Endothelial cell (in vitro differentiated cells): Measurements from ENCODE around the gene SLIT1. TPM values are rescaled to one million over a fixed set of nuclear protein-coding genes. Genes with fewer than 3 reads are reported as not detected.

ENCODE experiments used
- DNase-seq: peaks from one replicate; pipeline ENCODE4 v3.0.0; 2021; ENCODE audit warnings: low spot score
- H3K27ac Mint-ChIP-seq: one replicate; pipeline ENCODE4 v1.8.0; 2021; ENCODE audit warnings: mixed read lengths, inconsistent platforms; ENCODE audit not compliant: unreplicated experiment
- H3K27me3 Mint-ChIP-seq: one replicate; pipeline ENCODE4 v1.8.0; 2021; ENCODE audit warnings: mild to moderate bottlenecking, moderate library complexity, mixed read lengths, inconsistent platforms; ENCODE audit not compliant: unreplicated experiment
- H3K36me3 Mint-ChIP-seq: one replicate; pipeline ENCODE4 v1.8.0; 2021; ENCODE audit warnings: mild to moderate bottlenecking, low read depth, mixed read lengths, inconsistent platforms; ENCODE audit not compliant: unreplicated experiment
- H3K4me1 Mint-ChIP-seq: one replicate; pipeline ENCODE4 v1.8.0; 2021; ENCODE audit warnings: mild to moderate bottlenecking, mixed read lengths, inconsistent platforms; ENCODE audit not compliant: unreplicated experiment
- H3K4me3 Mint-ChIP-seq: one replicate; pipeline ENCODE4 v1.8.0; 2021; ENCODE audit warnings: mild to moderate bottlenecking, mixed read lengths, inconsistent platforms; ENCODE audit not compliant: unreplicated experiment
- H3K9me3 Mint-ChIP-seq: one replicate; pipeline ENCODE4 v1.8.0; 2021; ENCODE audit warnings: mixed read lengths, inconsistent platforms; ENCODE audit not compliant: unreplicated experiment
- long read RNA-seq: library from polyadenylated mRNA; unstranded; transcript quantifications from one replicate; pipeline ENCODE4 v2.0.0, GENCODE V29; 2020; ENCODE audit not compliant: unreplicated experiment
- total RNA-seq: library from RNA; stranded (reverse); fragmentation: NEBNext Ultra II Directional; extraction: Animal tissue kit (Norgen Biotek cat#: 25700); gene quantifications from one replicate; pipeline ENCODE4 v1.2.1, GENCODE V29; 2021; ENCODE audit not compliant: unreplicated experiment
- TF ChIP-seq, protein P1 (sequence below): fragments of 200-600 bp; sonication (generic); IDR thresholded peaks from one replicate; pipeline ENCODE4 v1.5.0; 2021; ENCODE audit warnings: antibody characterized with exemption; ENCODE audit not compliant: unreplicated experiment

SLIT1 gene
- 0.54 TPM for total RNA-seq
- long read RNA-seq, result 0 reads

DNA sequence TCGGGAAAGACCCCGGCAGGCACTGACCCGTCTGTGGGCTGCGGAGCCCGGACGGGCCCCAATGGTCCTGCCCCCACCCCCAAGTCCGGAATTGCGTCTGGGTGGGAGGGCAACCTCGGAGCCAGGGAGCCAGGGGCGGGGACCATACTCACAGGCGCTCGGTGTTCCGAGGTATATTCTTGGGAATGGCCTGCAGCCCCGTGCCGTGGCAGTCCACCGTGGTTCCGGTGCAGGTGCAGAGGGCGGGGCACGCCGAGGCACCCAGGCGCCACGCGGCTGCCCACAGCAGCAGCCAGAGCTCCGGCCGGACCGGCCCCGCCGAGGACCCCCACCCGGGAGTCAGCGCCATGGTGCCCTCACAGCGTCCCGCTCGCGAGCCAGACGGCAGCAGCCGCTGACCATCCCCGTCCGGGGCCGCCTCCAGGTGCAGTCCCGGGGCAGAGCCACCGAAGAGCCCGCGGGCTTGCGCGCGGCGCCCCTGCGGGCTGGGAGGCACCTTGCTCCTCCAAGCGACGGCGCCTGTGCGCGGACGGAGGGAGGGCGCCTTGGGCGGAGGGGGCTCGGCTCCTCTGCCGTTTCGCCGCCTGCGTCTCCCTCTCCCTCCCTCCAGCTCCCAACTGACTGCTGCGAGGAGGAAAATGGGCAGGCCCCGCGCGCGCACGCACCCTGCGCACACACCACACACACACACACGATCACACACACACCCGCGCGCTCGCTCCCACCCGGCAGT is at the start of gene SLIT1:
Gene SLIT1, minus strand, starts transcription at position 634 of the 733 bp plus-strand sequence. Its CDS starts 285 bp downstream, at position 349.
- H3K36me3 Mint-ChIP-seq, result no peaks in the 10 kb centered on the region
- H3K27me3 Mint-ChIP-seq, result peaks cover 21% of the 10 kb centered on the region
- no peaks in the 10 kb centered on the region for H3K9me3 Mint-ChIP-seq
- TF ChIP-seq, protein P1, sequence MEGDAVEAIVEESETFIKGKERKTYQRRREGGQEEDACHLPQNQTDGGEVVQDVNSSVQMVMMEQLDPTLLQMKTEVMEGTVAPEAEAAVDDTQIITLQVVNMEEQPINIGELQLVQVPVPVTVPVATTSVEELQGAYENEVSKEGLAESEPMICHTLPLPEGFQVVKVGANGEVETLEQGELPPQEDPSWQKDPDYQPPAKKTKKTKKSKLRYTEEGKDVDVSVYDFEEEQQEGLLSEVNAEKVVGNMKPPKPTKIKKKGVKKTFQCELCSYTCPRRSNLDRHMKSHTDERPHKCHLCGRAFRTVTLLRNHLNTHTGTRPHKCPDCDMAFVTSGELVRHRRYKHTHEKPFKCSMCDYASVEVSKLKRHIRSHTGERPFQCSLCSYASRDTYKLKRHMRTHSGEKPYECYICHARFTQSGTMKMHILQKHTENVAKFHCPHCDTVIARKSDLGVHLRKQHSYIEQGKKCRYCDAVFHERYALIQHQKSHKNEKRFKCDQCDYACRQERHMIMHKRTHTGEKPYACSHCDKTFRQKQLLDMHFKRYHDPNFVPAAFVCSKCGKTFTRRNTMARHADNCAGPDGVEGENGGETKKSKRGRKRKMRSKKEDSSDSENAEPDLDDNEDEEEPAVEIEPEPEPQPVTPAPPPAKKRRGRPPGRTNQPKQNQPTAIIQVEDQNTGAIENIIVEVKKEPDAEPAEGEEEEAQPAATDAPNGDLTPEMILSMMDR, result no peak
- peak within 1 kb of the TSS; percentile 74 for H3K4me3 Mint-ChIP-seq
- no peak within 1 kb of the TSS for H3K27ac Mint-ChIP-seq
- DNase-seq, result peak; percentile 28
- H3K4me1 Mint-ChIP-seq, result peaks cover 5% of the 10 kb centered on the region

DNA sequence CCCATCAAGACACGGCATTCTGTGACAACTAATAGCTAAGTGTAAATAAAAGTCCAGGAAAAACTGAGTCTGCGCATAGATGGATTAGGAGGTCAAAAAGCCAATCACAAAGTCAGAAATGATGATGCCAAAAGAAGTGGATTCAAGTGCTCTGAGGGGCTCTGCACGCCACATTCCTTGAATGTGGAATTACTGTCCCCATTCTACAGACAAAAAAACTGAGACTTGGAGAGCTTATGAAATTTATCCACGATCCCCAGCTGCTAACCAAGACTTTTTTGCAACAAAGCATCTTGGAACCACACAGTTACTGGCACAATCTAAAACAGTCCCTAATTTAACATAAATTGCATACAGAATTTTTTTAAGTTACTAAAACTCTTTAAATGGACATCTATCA is 49.6 kb upstream of the SLIT1 start:
- Mint-ChIP-seq H3K4me1 (no peaks in the 10 kb centered on the region), H3K4me3 (no peak overlapping the region), H3K27ac (no peak overlapping the region), H3K9me3 (no peaks in the 10 kb centered on the region), H3K36me3 (no peaks in the 10 kb centered on the region), H3K27me3 (no peaks in the 10 kb centered on the region)
- no peak for DNase-seq
- TF ChIP-seq, protein P1, result no peak

DNA sequence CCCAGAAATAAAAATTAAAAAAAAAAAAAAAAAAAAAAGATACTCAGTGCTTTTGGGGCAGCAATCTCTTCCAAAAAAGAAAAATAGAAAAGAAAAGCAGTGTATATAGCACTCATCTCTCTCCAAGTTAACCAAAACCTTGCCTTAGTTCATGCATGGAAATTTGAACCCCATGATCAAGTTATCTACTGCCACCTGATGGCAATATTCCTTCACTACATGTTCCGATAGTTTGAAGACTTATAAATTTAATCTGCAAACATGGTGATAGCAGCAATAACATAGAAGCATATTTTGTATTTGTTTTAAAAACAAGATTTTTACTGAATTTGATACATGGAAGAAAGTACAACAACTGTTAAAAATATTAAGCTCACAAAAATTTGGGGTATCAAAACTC is 48.6 kb upstream of the SLIT1 start:
- TF ChIP-seq, protein P1, result peak; percentile 75
- no peak overlapping the region for H3K27ac Mint-ChIP-seq
- H3K27me3 Mint-ChIP-seq, result no peaks in the 10 kb centered on the region
- H3K4me1 Mint-ChIP-seq, result no peaks in the 10 kb centered on the region
- DNase-seq, result peak; percentile 18
- H3K36me3 Mint-ChIP-seq, result no peaks in the 10 kb centered on the region
- H3K4me3 Mint-ChIP-seq, result no peak overlapping the region
- H3K9me3 Mint-ChIP-seq, result no peaks in the 10 kb centered on the region

DNA sequence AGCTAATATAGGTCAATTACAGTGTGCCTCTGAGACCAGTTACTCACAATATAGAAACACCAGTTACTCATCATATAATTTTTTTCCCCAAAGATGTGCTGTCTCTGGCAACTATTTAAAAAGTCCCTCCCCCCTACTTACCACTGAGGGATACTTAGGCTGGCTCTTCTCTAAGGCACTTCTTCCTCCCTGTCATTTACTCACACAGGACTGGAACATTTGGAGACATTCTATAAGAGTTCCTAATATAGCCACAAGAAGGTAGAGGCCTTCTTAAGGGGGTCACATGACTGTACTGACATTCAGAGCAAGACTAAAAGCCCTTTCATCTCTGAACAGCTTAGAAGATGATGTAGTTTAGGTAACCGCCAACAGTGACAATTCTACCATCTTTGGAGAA is 44.4 kb upstream of the SLIT1 start:
- Mint-ChIP-seq H3K4me1 (peaks cover 3% of the 10 kb centered on the region), H3K36me3 (no peaks in the 10 kb centered on the region), H3K27ac (no peak overlapping the region), H3K4me3 (no peak overlapping the region), H3K27me3 (no peaks in the 10 kb centered on the region), H3K9me3 (no peaks in the 10 kb centered on the region)
- DNase-seq, result no peak
- TF ChIP-seq, protein P1, result no peak

DNA sequence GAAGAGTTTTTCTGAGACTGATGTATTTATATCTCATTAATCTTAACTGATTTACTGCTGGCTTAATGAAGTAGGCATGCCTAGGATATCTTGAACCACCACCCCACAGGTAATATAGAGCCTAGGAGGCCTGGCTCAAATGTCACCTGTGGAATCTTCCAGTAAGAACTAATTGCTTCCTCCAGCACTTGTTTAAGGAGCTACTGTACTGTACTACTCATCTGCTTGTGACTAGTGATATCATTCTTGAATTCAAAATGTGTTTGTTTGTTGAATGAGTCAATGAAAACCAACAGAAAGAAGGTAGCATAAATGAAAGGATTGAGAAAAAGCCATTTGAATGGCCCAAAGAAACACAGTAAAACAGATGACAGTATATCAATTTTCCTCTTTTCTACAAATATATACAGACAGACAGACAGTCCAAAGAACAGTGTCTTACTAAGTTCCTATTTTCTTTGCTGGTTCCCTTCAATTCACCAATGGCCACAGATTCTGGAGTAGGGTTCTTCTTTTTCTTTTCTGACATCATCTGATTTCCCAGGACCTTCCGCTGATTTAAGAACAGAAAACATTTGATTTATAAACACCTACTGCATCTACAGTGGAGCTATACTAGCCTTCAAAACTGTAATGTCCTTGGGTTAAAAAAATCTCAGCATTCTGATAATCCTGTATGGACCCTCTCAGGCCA is 43.7 kb upstream of the SLIT1 start:
- no peak overlapping the region for H3K27ac Mint-ChIP-seq
- H3K36me3 Mint-ChIP-seq, result no peaks in the 10 kb centered on the region
- peaks cover 3% of the 10 kb centered on the region for H3K4me1 Mint-ChIP-seq
- H3K9me3 Mint-ChIP-seq, result no peaks in the 10 kb centered on the region
- TF ChIP-seq, protein P1, result no peak
- no peak for DNase-seq
- no peak overlapping the region for H3K4me3 Mint-ChIP-seq
- no peaks in the 10 kb centered on the region for H3K27me3 Mint-ChIP-seq
